Suppressor macrophage (primary cell): Measurements from ENCODE around the gene CHD5.
A peak's percentile ranks its signal among the peaks of the same experiment; 100 is the strongest.

Experiments
- DNase-seq, 4 experiments: peaks; one replicate each; pipeline ENCODE4 v3.0.0-alpha.2; 2020 to 2022

Gene CHD5

GRCh38 chr1:6172549-6172948, 7.6 kb downstream of the CHD5 start:
- no peak for DNase-seq

- peak; percentile 5 to 44 (median 26) for DNase-seq
Observed at GRCh38 chr1:6171548-6172124, 8.5 kb downstream of the CHD5 start.

- peak in 3 of 4 experiments; percentile 28 to 61 (median 43) for DNase-seq
Observed at GRCh38 chr1:6170742-6171201, 9.3 kb downstream of the CHD5 start.

- DNase-seq = no peak
Observed at GRCh38 chr1:6170116-6170741, 9.9 kb downstream of the CHD5 start.

- DNase-seq = no peak
Observed at GRCh38 chr1:6168947-6169586, 11.1 kb downstream of the CHD5 start.

- no peak for DNase-seq
Observed at GRCh38 chr1:6167391-6168303, 12.5 kb downstream of the CHD5 start.

GRCh38 chr1:6166655-6167390, 13.3 kb downstream of the CHD5 start:
- no peak for DNase-seq

- DNase-seq = no peak
Observed at GRCh38 chr1:6166221-6166620, 13.9 kb downstream of the CHD5 start.

- no peak for DNase-seq
Observed at GRCh38 chr1:6165441-6165985, 14.6 kb downstream of the CHD5 start.

GRCh38 chr1:6165027-6165426, 15.1 kb downstream of the CHD5 start:
- DNase-seq = no peak

GRCh38 chr1:6163973-6164617, 16.0 kb downstream of the CHD5 start:
- DNase-seq = no peak

- DNase-seq = no peak
Observed at GRCh38 chr1:6163191-6163972, 16.7 kb downstream of the CHD5 start.

GRCh38 chr1:6162773-6163172, 17.3 kb downstream of the CHD5 start:
- no peak for DNase-seq

GRCh38 chr1:6162341-6162740, 17.8 kb downstream of the CHD5 start:
- no peak for DNase-seq

GRCh38 chr1:6158181-6158580, 21.9 kb downstream of the CHD5 start:
- DNase-seq = no peak

GRCh38 chr1:6157528-6158174, 22.5 kb downstream of the CHD5 start:
- DNase-seq = no peak

GRCh38 chr1:6157132-6157527, 23.0 kb downstream of the CHD5 start:
- DNase-seq = no peak

- DNase-seq = no peak
Observed at GRCh38 chr1:6154525-6155319, 25.4 kb downstream of the CHD5 start.

- no peak for DNase-seq
Observed at GRCh38 chr1:6152882-6153281, 27.2 kb downstream of the CHD5 start.
